DMS114 treated with DMSO at 0.1 percent for 48 hours (cell line): Measurements from ENCODE around the gene CLCNKA.
"Not testable (repeated sequence)": the region's sequence is repeated elsewhere in the genome, so short reads cannot be mapped to it uniquely, and the experiment has no call there.

Experiments used
- DNase-seq: peaks from one replicate; lab custom pipeline; 2025; ENCODE audit not compliant: unreplicated experiment; lab: John Stamatoyannopoulos, UW

CLCNKA gene

GRCh38 chr1:16021681-16022080 lies at the start of gene CLCNKA:
CLCNKA (plus strand) TSS chr1:16022036; CDS start chr1:16022620, 584 bp downstream.
- DNase-seq, result no peak

- DNase-seq, result no peak
Observed at GRCh38 chr1:15972409-15972808, 49.4 kb upstream of the CLCNKA start.

- no peak for DNase-seq
Observed at GRCh38 chr1:15973772-15974171, 48.1 kb upstream of the CLCNKA start.

- no peak for DNase-seq
Observed at GRCh38 chr1:15974855-15975254, 47.0 kb upstream of the CLCNKA start.

- no peak for DNase-seq
Observed at GRCh38 chr1:15975358-15975804, 46.5 kb upstream of the CLCNKA start.

GRCh38 chr1:15975805-15976680 lies 45.8 kb upstream of the CLCNKA start, which contains the start of gene ZBTB17:
ZBTB17 (minus strand) TSS chr1:15976101; CDS start chr1:15948495, 27,606 bp downstream.
- peak; percentile 89 for DNase-seq

GRCh38 chr1:15977947-15978346 lies 43.9 kb upstream of the CLCNKA start:
- not testable (repeated sequence) for DNase-seq

GRCh38 chr1:15981679-15982078 lies 40.2 kb upstream of the CLCNKA start:
- no peak for DNase-seq

- DNase-seq, result no peak
Observed at GRCh38 chr1:15983275-15983674, 38.6 kb upstream of the CLCNKA start.

- DNase-seq, result no peak
Observed at GRCh38 chr1:15985611-15986297, 36.1 kb upstream of the CLCNKA start.

GRCh38 chr1:15988856-15989736 lies 32.7 kb upstream of the CLCNKA start:
- no peak for DNase-seq

- no peak for DNase-seq
Observed at GRCh38 chr1:15989776-15990175, 32.1 kb upstream of the CLCNKA start.

GRCh38 chr1:15991427-15992186 lies 30.2 kb upstream of the CLCNKA start:
- no peak for DNase-seq

GRCh38 chr1:15992187-15992553 lies 29.7 kb upstream of the CLCNKA start:
- DNase-seq, result no peak

- DNase-seq, result no peak
Observed at GRCh38 chr1:15992582-15993500, 29.0 kb upstream of the CLCNKA start.

- DNase-seq, result no peak
Observed at GRCh38 chr1:15993666-15994065, 28.2 kb upstream of the CLCNKA start.

- DNase-seq, result no peak
Observed at GRCh38 chr1:15994081-15994480, 27.8 kb upstream of the CLCNKA start.

- no peak for DNase-seq
Observed at GRCh38 chr1:15994590-15995351, 27.1 kb upstream of the CLCNKA start.
